ENCODE measurements around the gene MTURN. TPM values are rescaled to one million over a fixed set of nuclear protein-coding genes. Genes with fewer than 3 reads are reported as not detected.

The MTURN gene
- polyA plus RNA-seq, 2 of the 4 experiments (the other 2 are of a cell fraction) = 2.3 to 2.5 TPM

DNA sequence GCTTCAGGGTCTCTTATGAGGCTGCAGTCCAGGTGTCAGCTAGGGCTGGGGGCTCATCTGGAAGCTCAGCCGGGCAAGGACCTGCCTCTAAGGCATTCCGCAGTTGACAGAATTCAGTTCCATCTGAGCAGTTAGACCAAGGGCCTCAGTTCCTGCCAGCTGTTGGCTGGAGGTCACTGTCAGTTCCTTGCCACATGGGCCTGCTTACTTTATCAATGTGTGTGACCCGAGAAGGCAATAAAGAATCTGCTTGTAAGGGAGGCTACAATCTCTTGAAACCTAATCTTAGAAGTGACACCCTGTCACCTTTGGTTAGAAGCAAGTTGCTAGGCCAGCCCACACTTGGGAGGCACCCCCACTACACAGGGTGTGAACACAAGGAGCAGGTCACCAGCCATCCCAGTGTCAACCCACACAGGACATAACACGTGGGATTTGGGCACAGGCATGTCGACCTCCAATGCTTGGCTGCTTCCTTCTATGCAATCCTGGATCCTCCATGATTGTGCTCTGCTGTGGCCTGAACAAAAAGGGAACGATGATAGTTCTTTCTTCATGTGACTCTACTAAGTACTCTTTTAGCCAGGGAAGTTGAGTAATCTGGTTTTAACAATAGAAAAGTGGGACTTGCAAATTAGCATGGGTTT lies 41.8 kb downstream of the MTURN start:
- no peaks in the 10 kb centered on the region for H3K9me3 ChIP-seq

DNA sequence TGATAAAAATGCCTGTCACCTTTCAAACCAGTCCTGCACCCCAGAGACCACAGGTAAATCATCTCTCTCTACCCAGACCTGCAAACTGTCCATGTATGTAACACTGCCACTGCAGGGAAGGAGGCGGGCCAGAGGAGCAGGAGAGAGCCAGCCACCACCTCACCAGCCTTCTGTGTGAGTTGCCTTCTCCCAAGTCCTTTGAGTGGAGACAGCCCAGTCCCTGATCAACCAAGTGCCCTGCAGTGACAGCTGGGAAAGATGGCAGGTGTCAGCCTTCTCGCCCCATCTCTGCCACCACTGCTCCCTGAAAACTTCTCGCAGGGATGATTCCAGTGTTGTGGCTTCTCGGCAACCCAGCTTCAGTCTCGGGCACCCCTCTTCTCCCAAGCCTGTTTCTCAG lies 42.4 kb downstream of the MTURN start:
- no peak for FAIRE-seq
- TF ChIP-seq, protein P1, sequence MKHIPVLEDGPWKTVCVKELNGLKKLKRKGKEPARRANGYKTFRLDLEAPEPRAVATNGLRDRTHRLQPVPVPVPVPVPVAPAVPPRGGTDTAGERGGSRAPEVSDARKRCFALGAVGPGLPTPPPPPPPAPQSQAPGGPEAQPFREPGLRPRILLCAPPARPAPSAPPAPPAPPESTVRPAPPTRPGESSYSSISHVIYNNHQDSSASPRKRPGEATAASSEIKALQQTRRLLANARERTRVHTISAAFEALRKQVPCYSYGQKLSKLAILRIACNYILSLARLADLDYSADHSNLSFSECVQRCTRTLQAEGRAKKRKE (CRISPR knock-in tag; IDR thresholded peaks at IDR 0.05; ENCODE audit: low read depth) = no peak
- no peak for TF ChIP-seq HDAC2 (IDR thresholded peaks at IDR 0.05)
- no peak for TF ChIP-seq HEYL (CRISPR knock-in tag; IDR thresholded peaks at IDR 0.05)
- TF ChIP-seq, protein P2, sequence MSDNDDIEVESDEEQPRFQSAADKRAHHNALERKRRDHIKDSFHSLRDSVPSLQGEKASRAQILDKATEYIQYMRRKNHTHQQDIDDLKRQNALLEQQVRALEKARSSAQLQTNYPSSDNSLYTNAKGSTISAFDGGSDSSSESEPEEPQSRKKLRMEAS (IDR thresholded peaks at IDR 0.05) = no peak
- TF ChIP-seq CBX2 (IDR thresholded peaks at IDR 0.05; ENCODE audit: borderline replicate concordance, low read depth) = no peak
- Histone ChIP-seq H3K4me1 (peaks cover 10% of the 10 kb centered on the region; the same call in 2 of the 3 replicates), H3K4me3 (no peak overlapping the region), H3K27ac (no peak overlapping the region), H3K9me3 (no peaks in the 10 kb centered on the region), H3K4me2 (no peak overlapping the region)
- CTCF ChIA-PET = interaction anchor here (6.4 kb wide), 1 partner anchor 13 kb away, joined by 30 read pairs; no protein-coding TSS in a partner anchor
- ATAC-seq = no peak
- WGBS (ENCODE audit: missing lambda C conversion rate) = 75% methylated on average over 5 of the region's 5 CpGs
- POLR2A ChIA-PET = no interaction called here
- no peak for DNase-seq (ENCODE audit: low read depth in 1 of 2, low spot score in 1 of 2)

More for the DNA sequence above, 41.8 kb downstream of the MTURN start:
- no peak overlapping the region for H3K27ac ChIP-seq
- TF ChIP-seq, protein P3, sequence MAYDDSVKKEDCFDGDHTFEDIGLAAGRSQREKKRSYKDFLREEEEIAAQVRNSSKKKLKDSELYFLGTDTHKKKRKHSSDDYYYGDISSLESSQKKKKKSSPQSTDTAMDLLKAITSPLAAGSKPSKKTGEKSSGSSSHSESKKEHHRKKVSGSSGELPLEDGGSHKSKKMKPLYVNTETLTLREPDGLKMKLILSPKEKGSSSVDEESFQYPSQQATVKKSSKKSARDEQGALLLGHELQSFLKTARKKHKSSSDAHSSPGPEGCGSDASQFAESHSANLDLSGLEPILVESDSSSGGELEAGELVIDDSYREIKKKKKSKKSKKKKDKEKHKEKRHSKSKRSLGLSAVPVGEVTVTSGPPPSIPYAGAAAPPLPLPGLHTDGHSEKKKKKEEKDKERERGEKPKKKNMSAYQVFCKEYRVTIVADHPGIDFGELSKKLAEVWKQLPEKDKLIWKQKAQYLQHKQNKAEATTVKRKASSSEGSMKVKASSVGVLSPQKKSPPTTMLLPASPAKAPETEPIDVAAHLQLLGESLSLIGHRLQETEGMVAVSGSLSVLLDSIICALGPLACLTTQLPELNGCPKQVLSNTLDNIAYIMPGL (CRISPR knock-in tag; IDR thresholded peaks at IDR 0.05; ENCODE audit: borderline replicate concordance) = no peak
- TF ChIP-seq HDAC2 (IDR thresholded peaks at IDR 0.05) (no peak), RCOR1 (IDR thresholded peaks at IDR 0.05; ENCODE audit: low read depth, low read length) (no peak), FOSL2 (IDR thresholded peaks at IDR 0.05) (no peak), FOSL2 (CRISPR knock-in tag; IDR thresholded peaks at IDR 0.05) (no peak), HEYL (CRISPR knock-in tag; IDR thresholded peaks at IDR 0.05) (no peak), HOXA7 (CRISPR knock-in tag; IDR thresholded peaks at IDR 0.05) (no peak), RNF2 (IDR thresholded peaks at IDR 0.05; ENCODE audit: borderline replicate concordance, low read depth) (no peak), CEBPB (IDR thresholded peaks at IDR 0.05) (no peak), MAZ (IDR thresholded peaks at IDR 0.05; ENCODE audit: borderline replicate concordance, low read depth, low read length) (no peak)
- H3K4me2 ChIP-seq = no peak overlapping the region
- H3K4me1 ChIP-seq = peaks cover 16% of the 10 kb centered on the region; the same call in 2 of the 3 replicates
- 68% methylated on average over 6 of the region's 6 CpGs for WGBS (ENCODE audit: missing lambda C conversion rate)
- POLR2A ChIA-PET = no interaction called here
- no peak overlapping the region for H3K4me3 ChIP-seq
- no peak for DNase-seq (ENCODE audit: low read depth in 1 of 2, low spot score in 1 of 2)
- ATAC-seq = no peak
- FAIRE-seq = no peak
- CTCF ChIA-PET = interaction anchor here (1.8 to 6.4 kb wide), 2 partner anchors 12 to 387 kb away, joined by 6 to 30 read pairs; no protein-coding TSS in a partner anchor

DNA sequence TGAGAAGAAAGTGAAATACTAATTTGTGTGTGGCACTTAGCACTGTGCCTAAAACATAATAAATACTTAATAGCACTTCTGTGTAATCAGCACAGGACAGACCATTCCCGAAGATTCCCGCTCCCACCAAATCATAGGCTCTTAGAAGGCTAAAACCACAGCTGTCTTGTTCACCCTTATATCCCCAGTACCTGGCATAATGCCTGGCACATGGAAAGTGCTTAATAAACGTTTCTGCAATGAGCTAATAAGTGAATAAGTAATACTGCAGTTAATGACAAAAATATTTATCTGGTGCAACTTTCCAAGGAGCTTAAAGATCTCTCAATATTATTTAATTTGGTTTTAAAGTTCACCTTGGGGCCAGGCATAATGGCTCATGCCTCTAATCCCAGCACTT lies 43.2 kb downstream of the MTURN start:
- CTCF ChIA-PET = interaction anchor here (1.0 to 6.4 kb wide), 5 partner anchors 14 to 386 kb away, joined by 3 to 30 read pairs (median 3); no protein-coding TSS in a partner anchor
- 38% methylated on average over 3 of the region's 3 CpGs for WGBS (ENCODE audit: missing lambda C conversion rate)
- TF ChIP-seq, protein P3 (CRISPR knock-in tag; IDR thresholded peaks at IDR 0.05; ENCODE audit: borderline replicate concordance) = no peak
- TF ChIP-seq, protein P4, sequence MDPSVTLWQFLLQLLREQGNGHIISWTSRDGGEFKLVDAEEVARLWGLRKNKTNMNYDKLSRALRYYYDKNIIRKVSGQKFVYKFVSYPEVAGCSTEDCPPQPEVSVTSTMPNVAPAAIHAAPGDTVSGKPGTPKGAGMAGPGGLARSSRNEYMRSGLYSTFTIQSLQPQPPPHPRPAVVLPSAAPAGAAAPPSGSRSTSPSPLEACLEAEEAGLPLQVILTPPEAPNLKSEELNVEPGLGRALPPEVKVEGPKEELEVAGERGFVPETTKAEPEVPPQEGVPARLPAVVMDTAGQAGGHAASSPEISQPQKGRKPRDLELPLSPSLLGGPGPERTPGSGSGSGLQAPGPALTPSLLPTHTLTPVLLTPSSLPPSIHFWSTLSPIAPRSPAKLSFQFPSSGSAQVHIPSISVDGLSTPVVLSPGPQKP (IDR thresholded peaks at IDR 0.05; ENCODE audit: low read depth, low read length) = no peak
- no peak for TF ChIP-seq HDAC2 (IDR thresholded peaks at IDR 0.05)
- TF ChIP-seq RAD21 (conservative IDR thresholded peaks at IDR 0.05 in 1 of 2, IDR thresholded peaks at IDR 0.05 in 1 of 2) = no peak
- no peak for TF ChIP-seq FOXS1 (CRISPR knock-in tag; IDR thresholded peaks at IDR 0.05)
- TF ChIP-seq FOSL2 (IDR thresholded peaks at IDR 0.05) = no peak
- TF ChIP-seq FOSL2 (CRISPR knock-in tag; IDR thresholded peaks at IDR 0.05) = no peak
- TF ChIP-seq ZC3H11A (IDR thresholded peaks at IDR 0.05) = no peak
- TF ChIP-seq CEBPB (IDR thresholded peaks at IDR 0.05) = no peak
- no peak for TF ChIP-seq MAFK (IDR thresholded peaks at IDR 0.05; ENCODE audit: partially characterized antibody)
- TF ChIP-seq KDM5A (IDR thresholded peaks at IDR 0.05) = no peak
- no peak for TF ChIP-seq POLR2AphosphoS2 (conservative IDR thresholded peaks at IDR 0.05; ENCODE audit: low read length)
- no peak for TF ChIP-seq BHLHE40 (IDR thresholded peaks at IDR 0.05; ENCODE audit: low read depth, low read length)
- TF ChIP-seq ZSCAN20 (CRISPR knock-in tag; IDR thresholded peaks at IDR 0.05) = no peak
- TF ChIP-seq, protein P5, sequence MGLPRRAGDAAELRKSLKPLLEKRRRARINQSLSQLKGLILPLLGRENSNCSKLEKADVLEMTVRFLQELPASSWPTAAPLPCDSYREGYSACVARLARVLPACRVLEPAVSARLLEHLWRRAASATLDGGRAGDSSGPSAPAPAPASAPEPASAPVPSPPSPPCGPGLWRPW (IDR thresholded peaks at IDR 0.05) = no peak
- TF ChIP-seq SREBF2 (IDR thresholded peaks at IDR 0.05) = no peak
- no peaks in the 10 kb centered on the region for H3K9me3 ChIP-seq
- FAIRE-seq (no peak), ATAC-seq (no peak), DNase-seq (ENCODE audit: low read depth in 1 of 2, low spot score in 1 of 2) (no peak)
- POLR2A ChIA-PET = no interaction called here
- H3K27ac ChIP-seq = no peak overlapping the region
- H3K4me2 ChIP-seq = no peak overlapping the region
- H3K4me3 ChIP-seq = no peak overlapping the region
- 0 out of 3 replicates have a peak, but pooled peaks cover 4% of the 10 kb centered on the region for H3K4me1 ChIP-seq
